ENCODE measurements around the gene ZFAND3.

ZFAND3 gene

GRCh38 chr6:37838219-37838921 is 18.8 kb downstream of the ZFAND3 start:
- no peak overlapping the region for H3K4me3 ChIP-seq (replicated peaks; ENCODE audit: low read depth, low read length)
- no peak for DNase-seq (ENCODE audit: extremely low read depth, low read depth)
- no peak for TF ChIP-seq CTCF (IDR thresholded peaks at IDR 0.05; ENCODE audit: low read depth, low read length, missing control alignments)

- TF ChIP-seq CTCF (IDR thresholded peaks at IDR 0.05; ENCODE audit: low read depth, low read length, missing control alignments), result no peak
- no peak overlapping the region for H3K4me3 ChIP-seq (replicated peaks; ENCODE audit: low read depth, low read length)
- DNase-seq (ENCODE audit: extremely low read depth, low read depth), result no peak
Observed at GRCh38 chr6:37840143-37840939, 20.8 kb downstream of the ZFAND3 start.

GRCh38 chr6:37840940-37841300 is 21.4 kb downstream of the ZFAND3 start:
- no peak overlapping the region for H3K4me3 ChIP-seq (replicated peaks; ENCODE audit: low read depth, low read length)
- DNase-seq (ENCODE audit: extremely low read depth, low read depth), result no peak
- TF ChIP-seq CTCF (IDR thresholded peaks at IDR 0.05; ENCODE audit: low read depth, low read length, missing control alignments), result no peak

GRCh38 chr6:37845026-37845911 is 25.7 kb downstream of the ZFAND3 start:
- no peak overlapping the region for H3K4me3 ChIP-seq (replicated peaks; ENCODE audit: low read depth, low read length)
- DNase-seq (ENCODE audit: extremely low read depth, low read depth), result no peak
- no peak for TF ChIP-seq CTCF (IDR thresholded peaks at IDR 0.05; ENCODE audit: low read depth, low read length, missing control alignments)

- no peak for TF ChIP-seq CTCF (IDR thresholded peaks at IDR 0.05; ENCODE audit: low read depth, low read length, missing control alignments)
- H3K4me3 ChIP-seq (replicated peaks; ENCODE audit: low read depth, low read length), result no peak overlapping the region
- no peak for DNase-seq (ENCODE audit: extremely low read depth, low read depth)
Observed at GRCh38 chr6:37845930-37846329, 26.4 kb downstream of the ZFAND3 start.

GRCh38 chr6:37847704-37848103 is 28.2 kb downstream of the ZFAND3 start:
- no peak overlapping the region for H3K4me3 ChIP-seq (replicated peaks; ENCODE audit: low read depth, low read length)
- DNase-seq (ENCODE audit: extremely low read depth, low read depth), result no peak
- TF ChIP-seq CTCF (IDR thresholded peaks at IDR 0.05; ENCODE audit: low read depth, low read length, missing control alignments), result no peak

Data from HFF-Myc (cell line).